Fibroblast of pulmonary artery (primary cell): Measurements from ENCODE around the gene BANF2.
A peak's percentile ranks its signal among the peaks of the same experiment; 100 is the strongest.

ENCODE experiments used
- DNase-seq: peaks from one replicate; pipeline ENCODE4 v3.0.0-alpha.2; 2010; ENCODE audit warnings: low read depth
- H3K4me3 ChIP-seq: replicated peaks from 2 replicates; pipeline ENCODE4 v1.5.1; 2011; ENCODE audit warnings: low read depth, mild to moderate bottlenecking, control low read depth, low read length, moderate library complexity
- CTCF ChIP-seq: IDR thresholded peaks from 2 replicates; pipeline ENCODE4 v1.5.1; 2011; ENCODE audit warnings: mild to moderate bottlenecking, control low read depth, low read length, inconsistent platforms; ENCODE audit errors: missing control alignments

BANF2 gene

DNA sequence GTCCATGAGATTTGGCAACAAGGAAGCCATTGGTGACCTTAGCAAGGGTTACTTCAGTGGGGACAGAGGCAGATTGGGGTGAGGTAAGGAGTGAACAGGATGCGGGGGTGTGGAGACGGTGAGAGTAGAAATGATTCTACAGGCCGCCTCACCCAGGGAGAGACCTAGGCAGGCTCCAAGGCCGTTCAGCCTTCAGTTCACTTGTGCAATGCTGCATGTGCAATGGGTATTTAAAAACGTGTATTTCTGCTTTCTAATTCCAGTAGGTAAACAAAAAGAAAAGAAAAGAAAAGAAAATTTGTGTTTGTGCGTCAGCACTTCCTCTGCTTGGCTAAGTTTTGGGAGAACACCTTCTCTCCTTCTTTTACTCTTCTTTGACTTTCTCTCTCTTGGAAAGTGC is 56.8 kb downstream of the BANF2 start:
- DNase-seq = no peak
- no peak overlapping the region for H3K4me3 ChIP-seq
- TF ChIP-seq CTCF = no peak

GRCh38 chr20:17757496-17757895 is 57.7 kb downstream of the BANF2 start:
- TF ChIP-seq CTCF = no peak
- H3K4me3 ChIP-seq = no peak overlapping the region
- no peak for DNase-seq

DNA sequence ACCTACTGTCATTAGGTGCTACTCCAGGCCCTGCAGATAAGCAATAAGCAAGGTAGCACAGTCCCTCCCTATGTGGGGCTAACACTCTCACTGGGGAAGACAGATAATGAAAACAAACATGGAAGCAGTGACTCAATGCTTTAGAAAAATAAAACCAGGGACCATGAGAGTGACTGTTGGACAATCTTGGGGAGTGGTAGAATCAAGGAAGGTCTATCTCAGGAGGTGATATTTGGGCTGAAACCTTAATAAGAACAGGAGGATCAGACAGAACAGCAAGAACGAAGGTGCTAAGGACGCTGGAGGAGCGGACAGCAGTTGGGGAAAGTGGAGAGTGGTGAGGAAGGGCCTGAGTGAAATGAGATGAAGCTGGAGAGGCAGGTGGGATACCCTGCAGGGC is 58.2 kb downstream of the BANF2 start:
- no peak overlapping the region for H3K4me3 ChIP-seq
- no peak for DNase-seq
- no peak for TF ChIP-seq CTCF

DNA sequence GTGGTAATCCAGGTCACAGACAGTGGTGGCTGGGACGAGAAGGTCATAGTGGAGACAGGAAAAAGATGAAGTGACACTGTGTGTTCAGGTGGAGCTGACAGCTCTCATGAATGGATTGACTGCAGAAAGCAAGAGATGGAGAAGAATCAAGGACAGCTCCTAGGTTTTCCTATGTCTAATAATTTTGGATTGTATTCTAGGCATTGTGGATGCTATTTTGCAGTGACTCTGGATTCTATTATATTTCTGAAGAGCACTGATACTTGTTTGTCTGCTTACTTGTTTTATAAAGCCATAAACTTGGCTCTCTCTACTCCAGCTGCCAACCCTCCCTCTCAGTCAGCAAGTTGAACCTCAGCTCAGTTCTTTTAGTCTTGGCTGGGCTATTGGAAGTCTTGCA is 58.7 kb downstream of the BANF2 start:
- no peak overlapping the region for H3K4me3 ChIP-seq
- TF ChIP-seq CTCF = no peak
- DNase-seq = no peak

GRCh38 chr20:17759449-17759848 is 59.7 kb downstream of the BANF2 start:
- DNase-seq = peak; percentile 44
- TF ChIP-seq CTCF = no peak
- no peak overlapping the region for H3K4me3 ChIP-seq

DNA sequence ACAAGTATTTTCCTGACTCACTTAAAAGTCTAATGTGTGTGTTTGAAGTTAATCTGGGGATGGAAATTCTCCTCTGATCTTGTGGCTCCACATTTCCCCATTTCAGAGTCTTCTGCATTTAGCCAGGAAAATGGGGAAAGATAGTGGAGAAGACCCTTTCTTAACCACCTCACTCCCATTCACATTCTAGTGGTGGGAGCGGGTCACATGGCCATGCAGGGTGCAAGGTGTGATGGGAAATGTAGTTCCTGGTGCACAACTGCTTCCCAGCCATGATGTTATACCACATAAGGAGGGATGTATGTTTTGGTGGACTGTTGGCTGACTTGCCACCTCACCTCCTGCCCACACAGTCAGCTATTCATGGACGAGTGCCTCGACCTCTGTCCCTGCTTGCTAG is 61.8 kb downstream of the BANF2 start:
- H3K4me3 ChIP-seq = no peak overlapping the region
- DNase-seq = no peak
- no peak for TF ChIP-seq CTCF

GRCh38 chr20:17762243-17762872 is 62.6 kb downstream of the BANF2 start:
- H3K4me3 ChIP-seq = no peak overlapping the region
- no peak for DNase-seq
- TF ChIP-seq CTCF = no peak
